Uterus (tissue), 4 donors: Measurements from ENCODE around the gene RNF115. TPM values are rescaled to one million over a fixed set of nuclear protein-coding genes. Genes with fewer than 3 reads are reported as not detected.

Experiments
- DNase-seq, 2 donors: peaks; one replicate each; pipeline ENCODE4 v3.0.0-alpha.2; 2019 to 2020
- H3K27ac ChIP-seq, 2 donors: fragments of 200-600 bp; sonication (generic); 1 replicate in 1 of 2; 2 replicates in 1 of 2; pipeline ENCODE4 v1.5.1; 2016 to 2018
- H3K27me3 ChIP-seq, 2 donors: fragments of 200-600 bp; sonication (generic); one replicate each; pipeline ENCODE4 v1.5.1; 2018 to 2019; ENCODE audit warnings: control low read depth in 1 of 2
- H3K36me3 ChIP-seq, 2 donors: fragments of 200-600 bp; sonication (generic); one replicate each; pipeline ENCODE4 v1.5.1; 2019; ENCODE audit warnings: control low read depth in 1 of 2
- H3K4me1 ChIP-seq, 2 donors: fragments of 200-600 bp; sonication (generic); one replicate each; pipeline ENCODE4 v1.5.1; 2018 to 2019; ENCODE audit warnings: control low read depth in 1 of 2
- H3K4me3 ChIP-seq, 2 donors: fragments of 200-600 bp; sonication (generic); 1 replicate in 1 of 2; 2 replicates in 1 of 2; pipeline ENCODE4 v1.5.1; 2018 to 2019; ENCODE audit warnings: mild to moderate bottlenecking in 1 of 2
- H3K9me3 ChIP-seq, 2 donors: fragments of 200-600 bp; sonication (generic); one replicate each; pipeline ENCODE4 v1.5.1; 2019; ENCODE audit warnings: control low read depth in 1 of 2
- POLR2A ChIP-seq, 2 donors: fragments of 450-650 bp; IDR thresholded peaks; one replicate each; pipeline ENCODE4 v1.6.1; 2016; ENCODE audit warnings: antibody characterized with exemption in 2 of 2, mild to moderate bottlenecking in 1 of 2, moderate library complexity in 1 of 2
- intact Hi-C: fragments of 100-400 bp; cut with DNase I; formaldehyde crosslinking; loops from one replicate; pipeline ENCODE4 v1.15.1; 2023; ENCODE audit warnings: low total_unique reads
- total RNA-seq, 4 donors: library from RNA; depleted of rRNA in 3 of 4; stranded (reverse); fragments of >200 nt in 3 of 4; gene quantifications; one replicate each; pipeline versions ENCODE4 v1.1.0 to v1.2.4, GENCODE V29; 2014 to 2023
- TF ChIP-seq, protein P1 (sequence below), 4 experiments: fragments of 200-600 bp in 2 of 4; fragments of 450-650 bp in 2 of 4; sonication (generic) in 2 of 4; IDR thresholded peaks; one replicate each; pipeline ENCODE4 v1.5.1; 2016 to 2019; ENCODE audit warnings: antibody characterized with exemption in 4 of 4, mild to moderate bottlenecking in 2 of 4, moderate library complexity in 1 of 4
- donor health status: DM: yes; HTN: yes; CAD: no.

RNF115 gene
- total RNA-seq, 4 donors from 2014 or later = 18.8 to 33.4 (median 27.8) TPM

DNA sequence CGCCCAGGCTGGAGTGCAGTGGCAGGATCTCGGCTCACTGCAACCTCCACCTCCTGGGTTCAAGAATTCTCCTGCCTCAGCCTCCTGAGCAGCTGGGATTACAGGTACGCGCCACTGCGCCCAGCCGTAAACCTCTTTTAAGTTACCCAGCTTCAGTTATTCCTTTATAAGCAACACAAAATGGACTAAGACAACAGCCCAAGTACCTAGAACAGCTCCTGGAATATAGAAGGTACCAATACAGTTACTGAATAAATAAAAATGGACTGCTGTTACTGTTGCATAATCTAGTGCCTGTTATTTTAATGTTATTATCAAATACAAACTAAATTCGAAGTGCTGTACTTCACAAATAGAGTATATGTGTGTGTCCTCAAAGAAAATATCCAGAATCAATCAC, 17.1 kb downstream of the RNF115 start:
- H3K4me3 ChIP-seq = no peak overlapping the region
- H3K9me3 ChIP-seq = no peaks in the 10 kb centered on the region
- no peaks in the 10 kb centered on the region for H3K36me3 ChIP-seq
- no peaks in the 10 kb centered on the region for H3K27me3 ChIP-seq
- no peak overlapping the region for H3K27ac ChIP-seq
- intact Hi-C loops = no loop called here
- no peak for DNase-seq
- TF ChIP-seq, protein P1, sequence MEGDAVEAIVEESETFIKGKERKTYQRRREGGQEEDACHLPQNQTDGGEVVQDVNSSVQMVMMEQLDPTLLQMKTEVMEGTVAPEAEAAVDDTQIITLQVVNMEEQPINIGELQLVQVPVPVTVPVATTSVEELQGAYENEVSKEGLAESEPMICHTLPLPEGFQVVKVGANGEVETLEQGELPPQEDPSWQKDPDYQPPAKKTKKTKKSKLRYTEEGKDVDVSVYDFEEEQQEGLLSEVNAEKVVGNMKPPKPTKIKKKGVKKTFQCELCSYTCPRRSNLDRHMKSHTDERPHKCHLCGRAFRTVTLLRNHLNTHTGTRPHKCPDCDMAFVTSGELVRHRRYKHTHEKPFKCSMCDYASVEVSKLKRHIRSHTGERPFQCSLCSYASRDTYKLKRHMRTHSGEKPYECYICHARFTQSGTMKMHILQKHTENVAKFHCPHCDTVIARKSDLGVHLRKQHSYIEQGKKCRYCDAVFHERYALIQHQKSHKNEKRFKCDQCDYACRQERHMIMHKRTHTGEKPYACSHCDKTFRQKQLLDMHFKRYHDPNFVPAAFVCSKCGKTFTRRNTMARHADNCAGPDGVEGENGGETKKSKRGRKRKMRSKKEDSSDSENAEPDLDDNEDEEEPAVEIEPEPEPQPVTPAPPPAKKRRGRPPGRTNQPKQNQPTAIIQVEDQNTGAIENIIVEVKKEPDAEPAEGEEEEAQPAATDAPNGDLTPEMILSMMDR (IDR thresholded peaks at IDR 0.05) = no peak
- TF ChIP-seq POLR2A (IDR thresholded peaks at IDR 0.05) = no peak
- H3K4me1 ChIP-seq = peaks cover 0 to 4% of the 10 kb centered on the region in 2 donors

DNA sequence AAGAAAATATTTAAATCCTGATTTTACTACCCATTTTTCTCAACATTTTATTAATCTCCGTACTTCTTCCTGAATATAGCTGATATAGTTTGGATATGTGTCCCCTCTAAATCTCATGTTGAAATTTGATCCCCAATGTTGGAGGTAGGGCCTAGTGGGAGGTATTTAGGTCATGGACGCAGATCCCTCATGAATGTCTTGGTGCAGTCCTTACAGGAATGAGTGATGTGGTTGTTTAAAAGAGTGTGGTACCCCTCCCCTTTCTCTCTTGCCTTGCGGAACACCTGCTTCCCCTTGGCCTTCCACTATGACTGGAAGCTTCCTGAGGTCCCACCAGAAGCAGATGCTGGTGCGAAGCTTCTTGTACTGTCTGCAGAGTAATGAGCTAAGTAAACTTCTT, 17.5 kb downstream of the RNF115 start:
- H3K36me3 ChIP-seq = no peaks in the 10 kb centered on the region
- intact Hi-C loops = no loop called here
- peaks cover 0 to 4% of the 10 kb centered on the region in 2 donors for H3K4me1 ChIP-seq
- no peaks in the 10 kb centered on the region for H3K9me3 ChIP-seq
- no peaks in the 10 kb centered on the region for H3K27me3 ChIP-seq
- H3K27ac ChIP-seq = no peak overlapping the region
- no peak for DNase-seq
- no peak for TF ChIP-seq POLR2A (IDR thresholded peaks at IDR 0.05)
- TF ChIP-seq, protein P1 (IDR thresholded peaks at IDR 0.05) = no peak
- no peak overlapping the region for H3K4me3 ChIP-seq

DNA sequence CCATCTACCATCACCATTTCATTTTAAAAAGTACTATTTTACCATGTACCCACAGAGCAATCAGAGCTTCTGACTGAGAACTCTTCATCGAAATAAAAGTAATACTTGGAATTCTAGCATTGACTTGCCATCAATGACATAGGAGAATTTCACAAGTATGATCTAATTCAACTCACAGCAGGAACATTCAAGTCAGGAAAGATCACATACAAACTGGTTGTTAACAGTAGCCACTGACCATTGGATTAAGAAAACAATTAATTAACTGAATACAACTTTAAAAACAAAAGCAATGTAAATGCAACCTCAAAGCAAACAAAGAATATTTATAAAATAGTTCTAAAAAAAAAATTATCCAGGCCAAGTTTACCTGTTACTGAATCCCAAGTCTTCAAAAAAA, 18.8 kb downstream of the RNF115 start:
- no peak for DNase-seq
- Histone ChIP-seq H3K36me3 (no peaks in the 10 kb centered on the region), H3K4me3 (no peak overlapping the region), H3K4me1 (peaks cover 0 to 4% of the 10 kb centered on the region in 2 donors), H3K9me3 (no peaks in the 10 kb centered on the region), H3K27me3 (no peaks in the 10 kb centered on the region), H3K27ac (no peak overlapping the region)
- no peak for TF ChIP-seq POLR2A (IDR thresholded peaks at IDR 0.05)
- TF ChIP-seq, protein P1 (IDR thresholded peaks at IDR 0.05) = no peak
- intact Hi-C loops = no loop called here

DNA sequence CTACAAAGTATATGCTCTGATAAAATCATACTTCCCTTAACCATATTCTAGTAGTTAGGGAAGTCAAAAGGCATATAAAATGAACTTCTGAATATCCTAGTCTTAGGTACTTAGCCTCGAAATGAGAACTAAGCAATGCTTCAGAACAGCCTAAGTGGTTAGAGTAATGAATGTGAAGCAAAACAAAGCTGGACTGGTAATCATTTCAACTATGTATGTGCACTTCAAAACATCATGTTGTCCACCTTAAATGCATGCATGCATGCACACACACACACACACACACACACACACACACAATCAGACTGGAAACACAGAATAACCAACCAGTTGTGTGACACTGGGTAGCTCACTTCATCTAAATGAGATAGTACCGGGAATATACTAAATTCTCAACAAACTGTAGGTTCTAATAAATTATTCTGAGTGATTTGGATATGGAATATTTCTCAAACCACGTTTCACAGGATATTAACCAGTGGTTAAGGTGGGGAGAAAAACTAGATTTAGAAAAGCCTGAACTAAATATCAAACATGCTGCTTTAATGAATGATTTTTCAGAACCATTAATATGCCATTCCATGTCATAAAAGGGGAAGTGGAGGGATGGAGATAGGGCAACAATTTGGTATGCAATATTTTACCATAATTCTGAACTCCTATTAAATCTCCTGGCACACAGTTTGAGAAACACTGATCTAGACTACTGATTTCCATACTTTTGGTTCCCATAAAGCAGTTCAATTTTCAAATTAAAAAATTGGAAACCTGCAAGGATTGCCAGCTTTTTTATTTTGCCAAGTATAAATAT, 19.5 kb downstream of the RNF115 start:
- intact Hi-C loops = no loop called here
- Histone ChIP-seq H3K9me3 (no peaks in the 10 kb centered on the region), H3K36me3 (no peaks in the 10 kb centered on the region)

DNA sequence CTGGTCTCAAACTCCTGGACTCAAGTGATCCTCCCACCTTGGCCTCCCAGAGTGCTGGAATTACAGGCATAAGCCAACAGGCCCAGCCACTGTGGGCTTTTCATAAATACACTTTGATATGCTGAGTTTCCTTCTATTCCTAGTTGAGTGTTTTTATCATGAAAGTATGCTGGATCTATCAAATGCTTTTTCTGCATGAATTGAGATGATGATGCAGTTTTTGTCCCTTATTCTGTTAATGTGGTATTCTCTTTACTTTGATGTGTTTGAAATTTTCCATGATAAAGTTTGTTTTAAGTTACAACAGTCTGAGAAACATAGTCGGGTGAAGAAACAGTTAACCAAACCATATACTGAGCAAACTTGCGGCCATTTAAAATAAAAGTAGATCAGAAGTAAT, 24.1 kb downstream of the RNF115 start:
- TF ChIP-seq POLR2A (IDR thresholded peaks at IDR 0.05) = no peak
- TF ChIP-seq, protein P1 (IDR thresholded peaks at IDR 0.05) = no peak
- Histone ChIP-seq H3K4me3 (no peak overlapping the region), H3K4me1 (peaks cover 0 to 4% of the 10 kb centered on the region in 2 donors), H3K36me3 (no peaks in the 10 kb centered on the region), H3K9me3 (no peaks in the 10 kb centered on the region), H3K27ac (no peak overlapping the region), H3K27me3 (no peaks in the 10 kb centered on the region)
- DNase-seq = no peak
- intact Hi-C loops = no loop called here

More for the DNA sequence above, 19.5 kb downstream of the RNF115 start:
- Histone ChIP-seq H3K4me3 (no peak overlapping the region), H3K27me3 (no peaks in the 10 kb centered on the region), H3K27ac (no peak overlapping the region), H3K4me1 (peaks cover 0 to 4% of the 10 kb centered on the region in 2 donors)
- TF ChIP-seq, protein P1 (IDR thresholded peaks at IDR 0.05) = no peak
- no peak for TF ChIP-seq POLR2A (IDR thresholded peaks at IDR 0.05)
- DNase-seq = no peak
